Stimulated activated naive CD4-positive, alpha-beta T cell (primary cell): Measurements from ENCODE around the gene ARHGAP9.
A peak's percentile ranks its signal among the peaks of the same experiment; 100 is the strongest.
"Not testable (repeated sequence)": the region's sequence is repeated elsewhere in the genome, so short reads cannot be mapped to it uniquely, and the experiment has no call there.

Experiments
- DNase-seq, 6 experiments: peaks; one replicate each; lab custom pipeline; 2025; lab: John Stamatoyannopoulos, UW

Gene ARHGAP9

DNA sequence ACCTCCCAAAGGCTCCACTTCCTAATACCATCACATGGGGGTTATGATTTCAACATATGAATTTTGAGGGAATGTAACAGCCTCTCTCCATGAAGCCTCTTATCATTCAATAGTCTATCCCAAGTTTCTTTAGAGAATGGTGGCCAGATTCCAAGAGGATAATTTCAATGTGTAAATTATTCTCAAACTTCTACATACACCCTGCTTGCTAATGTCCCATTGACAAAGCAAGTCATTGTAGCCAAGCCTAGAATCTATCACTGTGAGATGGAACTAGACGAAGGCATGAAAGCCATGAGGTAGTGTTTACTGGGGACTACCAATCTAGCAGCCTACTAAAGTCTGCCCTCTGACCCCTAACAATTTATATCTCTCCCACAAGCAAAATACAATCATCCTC, 41.3 kb downstream of the ARHGAP9 start:
- no peak for DNase-seq

- no peak for DNase-seq
Measured at GRCh38 chr12:57435293-57435692, 44.4 kb downstream of the ARHGAP9 start.

- no peak for DNase-seq
Measured at GRCh38 chr12:57434517-57435223, 45.0 kb downstream of the ARHGAP9 start, which contains the start of gene INHBC. INHBC (plus strand) TSS chr12:57434784; CDS start chr12:57434887, 103 bp downstream.

GRCh38 chr12:57433370-57433769, 46.3 kb downstream of the ARHGAP9 start:
- DNase-seq: no peak

- DNase-seq: no peak
Measured at GRCh38 chr12:57431654-57432188, 47.9 kb downstream of the ARHGAP9 start.

DNA sequence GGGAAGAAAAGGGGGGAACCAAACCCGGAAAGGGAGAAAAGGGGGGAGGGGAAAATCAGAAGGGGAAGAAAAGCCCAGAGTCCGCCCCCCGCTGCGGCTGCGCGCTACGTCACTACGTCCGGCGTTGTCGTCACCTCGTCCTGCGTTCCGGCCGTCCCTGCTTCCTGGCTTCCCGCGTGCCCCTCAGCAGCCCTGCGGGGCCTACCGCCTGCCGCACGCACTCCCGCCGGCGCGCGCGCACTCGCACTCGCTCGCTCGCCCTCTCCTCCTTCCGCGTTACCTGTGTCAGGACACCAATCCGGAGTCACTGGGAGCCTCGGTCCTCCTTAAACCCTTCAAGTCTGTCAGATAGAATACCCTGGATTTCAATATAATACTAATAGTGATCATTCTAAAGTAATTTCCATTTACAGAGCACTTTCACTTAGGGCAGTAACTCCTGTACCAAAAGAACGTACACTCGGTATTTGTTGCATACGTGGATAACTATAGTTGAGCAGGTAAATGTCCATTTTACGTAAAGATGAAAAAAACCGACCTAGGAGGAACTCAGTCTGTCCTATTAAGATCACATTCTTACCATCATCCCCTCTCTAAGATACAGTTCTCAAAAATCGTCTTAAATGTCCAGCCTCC, 48.6 kb downstream of the ARHGAP9 start, which contains the start of gene R3HDM2:
TSS of gene R3HDM2 (minus strand) at position 113 of the 636 bp plus-strand sequence. CDS start 120,615 bp downstream, outside the sequence.
- peak; percentile 85 to 93 (median 91) for DNase-seq

GRCh38 chr12:57430112-57430930, 49.3 kb downstream of the ARHGAP9 start:
- DNase-seq: peak in 5 of 6 experiments; percentile 27 to 67 (median 60)

DNA sequence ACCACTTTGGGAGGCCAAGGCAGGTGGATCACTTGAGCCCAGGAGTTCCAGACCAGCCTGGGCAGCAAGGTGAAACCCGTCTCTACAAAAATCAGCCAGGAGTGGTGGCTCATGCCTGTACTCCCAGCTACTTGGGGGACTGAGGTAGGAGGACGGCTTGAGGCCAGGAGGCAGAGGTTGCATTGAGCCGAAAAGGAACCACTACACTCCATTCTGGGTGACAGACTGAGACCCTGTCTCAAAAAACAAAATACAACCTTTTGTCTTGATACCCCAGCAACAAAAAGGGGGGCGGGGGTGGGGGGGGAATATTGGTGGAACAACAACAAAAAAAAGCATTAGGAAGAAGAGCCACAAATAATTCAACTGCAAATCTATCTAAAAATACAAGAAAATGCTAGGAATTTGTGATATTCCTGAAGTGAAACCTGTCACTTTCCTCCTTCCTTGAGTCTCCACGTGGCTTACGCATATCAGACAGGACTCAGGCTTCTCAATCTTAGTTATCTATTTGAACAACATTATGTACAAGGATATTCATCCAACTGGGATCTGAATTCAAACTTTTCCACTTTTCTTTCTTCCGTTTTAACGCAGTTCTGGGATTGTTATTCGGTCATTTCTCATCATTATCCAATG, 50.1 kb downstream of the ARHGAP9 start:
- peak in 1 of 6 experiments; percentile 7 for DNase-seq

GRCh38 chr12:57428965-57429364, 50.7 kb downstream of the ARHGAP9 start:
- DNase-seq: no peak

GRCh38 chr12:57426948-57427347, 52.7 kb downstream of the ARHGAP9 start:
- not testable (repeated sequence) for DNase-seq
